Left renal cortex interstitium (tissue), 4 donors: Measurements from ENCODE around the gene CDK14. TPM values are rescaled to one million over a fixed set of nuclear protein-coding genes. Genes with fewer than 3 reads are reported as not detected.

ENCODE experiments used
- DNase-seq, 4 donors: peaks; one replicate each; pipeline ENCODE4 v3.0.0-alpha.2; 2013; ENCODE audit warnings: low read depth in 4 of 4, low spot score in 2 of 4, missing footprints in 1 of 4
- polyA plus RNA-seq, 4 donors: library from polyadenylated mRNA; unstranded; fragments of 120-200 nt; gene quantifications; one replicate each; pipeline ENCODE4 v1.2.1, GENCODE V29; 2013; ENCODE audit not compliant: insufficient read length in 4 of 4

CDK14 gene
- polyA plus RNA-seq, 4 donors: 29.4 to 32.5 (median 29.7) TPM

- DNase-seq: no peak
These were observed 336.1 kb downstream of the CDK14 start for GRCh38 chr7:90931986-90932916.

GRCh38 chr7:90933041-90933440 is 336.9 kb downstream of the CDK14 start:
- DNase-seq: no peak

- no peak for DNase-seq
These were observed 337.9 kb downstream of the CDK14 start for GRCh38 chr7:90933984-90934383.

- DNase-seq: no peak
These were observed 342.2 kb downstream of the CDK14 start for GRCh38 chr7:90938371-90938770.

- no peak for DNase-seq
These were observed 343.5 kb downstream of the CDK14 start for GRCh38 chr7:90939666-90940065.

- no peak for DNase-seq
These were observed 347.9 kb downstream of the CDK14 start for GRCh38 chr7:90944021-90944420.

GRCh38 chr7:90945104-90945787 is 349.1 kb downstream of the CDK14 start:
- no peak for DNase-seq

GRCh38 chr7:90946730-90947501 is 350.8 kb downstream of the CDK14 start:
- no peak for DNase-seq

- no peak for DNase-seq
These were observed 352.0 kb downstream of the CDK14 start for GRCh38 chr7:90948085-90948484.

- no peak for DNase-seq
These were observed 355.1 kb downstream of the CDK14 start for GRCh38 chr7:90951229-90951628.

GRCh38 chr7:90951986-90952954 is 356.1 kb downstream of the CDK14 start:
- no peak for DNase-seq

- no peak for DNase-seq
These were observed 359.6 kb downstream of the CDK14 start for GRCh38 chr7:90955641-90956207.

- DNase-seq: no peak
These were observed 361.8 kb downstream of the CDK14 start for GRCh38 chr7:90957883-90958282.

- no peak for DNase-seq
These were observed 362.5 kb downstream of the CDK14 start for GRCh38 chr7:90958647-90959046.

- no peak for DNase-seq
These were observed 365.1 kb downstream of the CDK14 start for GRCh38 chr7:90961037-90961725.

- DNase-seq: no peak
These were observed 369.1 kb downstream of the CDK14 start for GRCh38 chr7:90965211-90965610.

GRCh38 chr7:90966346-90966745 is 370.2 kb downstream of the CDK14 start:
- DNase-seq: no peak

- no peak for DNase-seq
These were observed 372.8 kb downstream of the CDK14 start for GRCh38 chr7:90968871-90969270.
